ENCODE results near the gene UNC13A.

- TF ChIP-seq POLR2A (IDR thresholded peaks at IDR 0.05) (no peak), CTCF (IDR thresholded peaks at IDR 0.05) (no peak)
These were observed 122.5 kb downstream of the UNC13A start for GRCh38 chr19:17565611-17566010.

Measured in heart left ventricle (tissue), 13 donors.